ENCODE data around the gene ARID1B. TPM values are rescaled to one million over a fixed set of nuclear protein-coding genes. Genes with fewer than 3 reads are reported as not detected.

Gene ARID1B
- total and polyA plus RNA-seq, 2 of the 13 experiments (the other 11 are each of a cell fraction or from before 2014, with no cell fraction given), result 20.1 to 32.6 TPM

DNA sequence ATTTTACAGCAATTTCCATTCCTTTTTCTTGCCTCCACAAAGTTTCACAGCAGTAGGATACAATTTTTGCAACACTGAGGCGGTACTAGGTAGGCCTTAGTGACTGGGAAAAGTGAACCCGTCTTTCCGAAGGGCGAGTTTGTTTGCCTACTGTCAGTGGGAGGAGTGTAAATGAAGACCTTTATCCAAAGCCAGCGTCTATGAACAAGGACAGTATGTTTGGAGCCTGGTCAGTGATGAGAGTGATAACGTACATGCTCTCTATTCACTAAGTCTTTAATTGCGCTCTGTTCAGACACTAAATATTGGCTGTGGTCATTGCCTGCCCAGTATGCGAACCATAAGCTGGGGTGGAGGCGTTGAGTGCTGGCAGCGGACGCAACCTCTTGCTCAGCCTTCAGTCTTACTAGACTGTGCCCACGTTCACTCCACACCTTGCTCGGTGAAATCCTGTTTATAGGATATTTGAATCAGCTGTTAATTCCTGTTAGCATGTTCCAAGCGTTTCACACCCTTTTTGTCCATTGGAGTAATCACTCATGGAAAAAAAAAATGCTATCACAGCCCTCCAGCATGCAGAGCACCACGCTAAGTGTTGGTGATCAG lies 400.7 kb downstream of the ARID1B start (continued):
- no peak for TF ChIP-seq ATF4 (CRISPR knock-in tag; IDR thresholded peaks at IDR 0.05)
- no peak for TF ChIP-seq MTF2 (CRISPR knock-in tag; IDR thresholded peaks at IDR 0.05; ENCODE audit: borderline replicate concordance)
- no peak for TF ChIP-seq POLR2AphosphoS5 (IDR thresholded peaks at IDR 0.05; ENCODE audit: low read depth, low read length)
- TF ChIP-seq KAT8 (CRISPR knock-in tag; IDR thresholded peaks at IDR 0.05), result no peak
- no peak for TF ChIP-seq EED (CRISPR knock-in tag; IDR thresholded peaks at IDR 0.05)
- no peak for TF ChIP-seq RELA (CRISPR knock-in tag; IDR thresholded peaks at IDR 0.05)
- TF ChIP-seq, protein P1, sequence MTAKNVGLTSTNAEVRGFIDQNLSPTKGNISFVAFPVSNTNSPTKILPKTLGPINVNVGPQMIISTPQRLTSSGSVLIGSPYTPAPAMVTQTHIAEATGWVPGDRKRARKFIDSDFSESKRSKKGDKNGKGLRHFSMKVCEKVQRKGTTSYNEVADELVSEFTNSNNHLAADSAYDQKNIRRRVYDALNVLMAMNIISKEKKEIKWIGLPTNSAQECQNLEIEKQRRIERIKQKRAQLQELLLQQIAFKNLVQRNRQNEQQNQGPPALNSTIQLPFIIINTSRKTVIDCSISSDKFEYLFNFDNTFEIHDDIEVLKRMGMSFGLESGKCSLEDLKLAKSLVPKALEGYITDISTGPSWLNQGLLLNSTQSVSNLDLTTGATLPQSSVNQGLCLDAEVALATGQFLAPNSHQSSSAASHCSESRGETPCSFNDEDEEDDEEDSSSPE (CRISPR knock-in tag; IDR thresholded peaks at IDR 0.05), result no peak
- no peak for TF ChIP-seq CERS6 (CRISPR knock-in tag; IDR thresholded peaks at IDR 0.05)
- no peak for TF ChIP-seq SMAD1 (CRISPR knock-in tag; IDR thresholded peaks at IDR 0.05; ENCODE audit: borderline replicate concordance, low read depth)
- no peak for TF ChIP-seq POGK (CRISPR knock-in tag; conservative IDR thresholded peaks at IDR 0.05)
- TF ChIP-seq ZNF20 (CRISPR knock-in tag; IDR thresholded peaks at IDR 0.05), result no peak
- TF ChIP-seq STAT5B (CRISPR knock-in tag; IDR thresholded peaks at IDR 0.05), result no peak
- TF ChIP-seq NCOA1 (CRISPR knock-in tag; IDR thresholded peaks at IDR 0.05), result 0 out of 2 replicates have a peak, but pooled peaks have one; percentile 61
- 0 out of 2 replicates have a peak, but pooled peaks have one; percentile 11 for TF ChIP-seq ELF3 (CRISPR knock-in tag; IDR thresholded peaks at IDR 0.05)
- no peak for TF ChIP-seq ZNF776 (CRISPR knock-in tag; IDR thresholded peaks at IDR 0.05)
- TF ChIP-seq, protein P2, sequence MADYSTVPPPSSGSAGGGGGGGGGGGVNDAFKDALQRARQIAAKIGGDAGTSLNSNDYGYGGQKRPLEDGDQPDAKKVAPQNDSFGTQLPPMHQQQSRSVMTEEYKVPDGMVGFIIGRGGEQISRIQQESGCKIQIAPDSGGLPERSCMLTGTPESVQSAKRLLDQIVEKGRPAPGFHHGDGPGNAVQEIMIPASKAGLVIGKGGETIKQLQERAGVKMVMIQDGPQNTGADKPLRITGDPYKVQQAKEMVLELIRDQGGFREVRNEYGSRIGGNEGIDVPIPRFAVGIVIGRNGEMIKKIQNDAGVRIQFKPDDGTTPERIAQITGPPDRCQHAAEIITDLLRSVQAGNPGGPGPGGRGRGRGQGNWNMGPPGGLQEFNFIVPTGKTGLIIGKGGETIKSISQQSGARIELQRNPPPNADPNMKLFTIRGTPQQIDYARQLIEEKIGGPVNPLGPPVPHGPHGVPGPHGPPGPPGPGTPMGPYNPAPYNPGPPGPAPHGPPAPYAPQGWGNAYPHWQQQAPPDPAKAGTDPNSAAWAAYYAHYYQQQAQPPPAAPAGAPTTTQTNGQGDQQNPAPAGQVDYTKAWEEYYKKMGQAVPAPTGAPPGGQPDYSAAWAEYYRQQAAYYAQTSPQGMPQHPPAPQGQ (CRISPR knock-in tag; IDR thresholded peaks at IDR 0.05; ENCODE audit: borderline replicate concordance), result no peak
- TF ChIP-seq ZNF335 (CRISPR knock-in tag; IDR thresholded peaks at IDR 0.05), result no peak
- TF ChIP-seq ZFP90 (CRISPR knock-in tag; IDR thresholded peaks at IDR 0.05; ENCODE audit: borderline replicate concordance), result no peak
- no peak for TF ChIP-seq CBX2 (IDR thresholded peaks at IDR 0.05; ENCODE audit: low read depth, low read length)
- TF ChIP-seq CBX2 (CRISPR knock-in tag; IDR thresholded peaks at IDR 0.05; ENCODE audit: low read depth), result no peak
- TF ChIP-seq JARID2 (CRISPR knock-in tag; IDR thresholded peaks at IDR 0.05; ENCODE audit: insufficient replicate concordance), result no peak
- TF ChIP-seq SAP130 (CRISPR knock-in tag; IDR thresholded peaks at IDR 0.05; ENCODE audit: low read depth), result 0 out of 2 replicates have a peak, but pooled peaks have one; percentile 18
- TF ChIP-seq SALL1 (CRISPR knock-in tag; IDR thresholded peaks at IDR 0.05), result no peak
- TF ChIP-seq ZFP36L2 (CRISPR knock-in tag; IDR thresholded peaks at IDR 0.05), result no peak
- no peak for TF ChIP-seq KLF12 (CRISPR knock-in tag; IDR thresholded peaks at IDR 0.05; ENCODE audit: borderline replicate concordance)
- TF ChIP-seq ZNF264 (CRISPR knock-in tag; IDR thresholded peaks at IDR 0.05), result no peak
